Pancreas (tissue), 10 donors: Measurements from ENCODE around the gene CTDSP2. TPM values are rescaled to one million over a fixed set of nuclear protein-coding genes. Genes with fewer than 3 reads are reported as not detected.
"Not testable (repeated sequence)": the region's sequence is repeated elsewhere in the genome, so short reads cannot be mapped to it uniquely, and the experiment has no call there.

ENCODE experiments used
- ATAC-seq, 4 donors: fragments of 200-7000 bp; cut with Tn5 transposase; one replicate each; pipeline versions ENCODE4 v1.8.0 to v1.9.1; 2020; ENCODE audit warnings: mild to moderate bottlenecking in 4 of 4, moderate library complexity in 4 of 4
- DNase-seq, 6 donors: peaks; one replicate each; pipeline ENCODE4 v3.0.0-alpha.2; 2020
- FAIRE-seq: peaks from 2 replicates; lab custom pipeline; 2012; peaks lifted over from hg19 to GRCh38; lab: Jason Lieb, UNC
- H3K27ac ChIP-seq, 4 donors: fragments of 200-600 bp; sonication (generic); 1 replicate in 3 of 4; 2 replicates in 1 of 4; pipeline versions ENCODE4 v1.5.0 to v1.8.0; 2020
- H3K27me3 ChIP-seq, 4 donors: fragments of 200-600 bp; one replicate each; pipeline ENCODE4 v1.8.0; 2021
- H3K36me3 ChIP-seq, 3 donors: fragments of 200-600 bp; sonication (generic) in 1 of 3; one replicate each; pipeline versions ENCODE4 v1.5.0 to v1.8.0; 2020 to 2021
- H3K4me1 ChIP-seq, 3 donors: fragments of 200-600 bp; one replicate each; pipeline ENCODE4 v1.8.0; 2021
- H3K4me3 ChIP-seq, 4 donors: fragments of 200-600 bp; sonication (generic) in 2 of 4; one replicate each; pipeline versions ENCODE4 v1.5.0 to v1.8.0; 2020 to 2021
- H3K9me3 ChIP-seq, 4 donors: fragments of 200-600 bp; one replicate each; pipeline ENCODE4 v1.8.0; 2021
- WGBS, 2 donors: extraction: QIAGEN DNeasy Blood & Tissue Kit; methylation state at CpG; one replicate each; pipeline ENCODE4 v1.1.7; 2013; 5-methylcytosine and 5-hydroxymethylcytosine counted together
- intact Hi-C, 3 donors: fragments of 100-400 bp; cut with DNase I; formaldehyde crosslinking; loops; one replicate each; pipeline versions ENCODE4 v1.11.1 to v1.14.2; 2022
- polyA plus RNA-seq, 2 donors: library from polyadenylated mRNA; stranded (reverse); fragments of 200-250 nt; gene quantifications; one replicate each; pipeline ENCODE4 v1.2.3, GENCODE V29; 2013
- total RNA-seq, 6 donors: library from RNA; stranded (reverse); fragmentation: NEBNext Ultra II Directional in 4 of 6; extraction: Animal tissue kit (Norgen Biotek cat#: 25700) in 4 of 6; gene quantifications; one replicate each; pipeline versions ENCODE4 v1.2.1 to v1.2.4, GENCODE V29; 2021 to 2023
- TF ChIP-seq, protein P1 (sequence below), 4 donors: fragments of 200-600 bp; sonication (generic) in 3 of 4; IDR thresholded peaks; one replicate each; pipeline versions ENCODE4 v1.5.0 to v1.8.0; 2021; ENCODE audit warnings: antibody characterized with exemption in 4 of 4
- donor health status: healthy with polysubstance abuse.
- donor health status: DM: no; HTN: no; CAD: no; lungs with moderate emphysema.
- donor health status: DM: no; HTN: no; CAD: no.
- donor health status: control.
- donor health status: control.
- donor health status: Bipolar disorder and iron deficiency.
- donor health status: DM: yes; HTN: yes; CAD: no.
- donor health status: DM: no; HTN: no; CAD: no.
- donor health status: DM: no; HTN: no; CAD: no.
- donor health status: DM: yes; HTN: yes; CAD: no.

CTDSP2 gene
- total and polyA plus RNA-seq, 8 donors = 38.7 to 165 (median 90.3) TPM

DNA sequence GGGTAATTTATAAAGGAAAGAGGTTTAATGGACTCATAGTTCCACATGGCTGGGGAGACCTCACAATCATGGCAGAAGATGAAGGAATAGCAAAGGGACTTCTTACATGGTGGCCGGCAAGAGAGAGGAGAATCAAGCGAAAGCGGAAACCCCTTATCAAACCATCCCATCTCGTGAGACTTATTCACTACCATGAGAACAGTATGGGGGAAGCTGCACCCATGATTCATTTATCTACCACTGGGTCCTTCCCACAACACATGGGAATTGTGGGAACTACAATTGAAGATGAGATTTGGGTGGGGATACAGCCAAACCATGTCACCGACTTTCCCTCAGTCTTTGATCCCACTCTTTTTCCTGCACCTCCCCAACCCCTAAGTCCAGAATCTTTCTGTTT lies 12.6 kb upstream of the CTDSP2 start:
- H3K27me3 ChIP-seq = no peaks in the 10 kb centered on the region
- H3K36me3 ChIP-seq = no peaks in the 10 kb centered on the region
- DNase-seq (no peak), ATAC-seq (no peak), FAIRE-seq (no peak)
- no peak overlapping the region for H3K27ac ChIP-seq
- intact Hi-C loops = no loop called here
- WGBS, 2 donors = 84 to 87% methylated on average over 5 of the region's 5 CpGs
- H3K9me3 ChIP-seq = no peaks in the 10 kb centered on the region
- no peaks in the 10 kb centered on the region for H3K4me1 ChIP-seq
- TF ChIP-seq, protein P1, sequence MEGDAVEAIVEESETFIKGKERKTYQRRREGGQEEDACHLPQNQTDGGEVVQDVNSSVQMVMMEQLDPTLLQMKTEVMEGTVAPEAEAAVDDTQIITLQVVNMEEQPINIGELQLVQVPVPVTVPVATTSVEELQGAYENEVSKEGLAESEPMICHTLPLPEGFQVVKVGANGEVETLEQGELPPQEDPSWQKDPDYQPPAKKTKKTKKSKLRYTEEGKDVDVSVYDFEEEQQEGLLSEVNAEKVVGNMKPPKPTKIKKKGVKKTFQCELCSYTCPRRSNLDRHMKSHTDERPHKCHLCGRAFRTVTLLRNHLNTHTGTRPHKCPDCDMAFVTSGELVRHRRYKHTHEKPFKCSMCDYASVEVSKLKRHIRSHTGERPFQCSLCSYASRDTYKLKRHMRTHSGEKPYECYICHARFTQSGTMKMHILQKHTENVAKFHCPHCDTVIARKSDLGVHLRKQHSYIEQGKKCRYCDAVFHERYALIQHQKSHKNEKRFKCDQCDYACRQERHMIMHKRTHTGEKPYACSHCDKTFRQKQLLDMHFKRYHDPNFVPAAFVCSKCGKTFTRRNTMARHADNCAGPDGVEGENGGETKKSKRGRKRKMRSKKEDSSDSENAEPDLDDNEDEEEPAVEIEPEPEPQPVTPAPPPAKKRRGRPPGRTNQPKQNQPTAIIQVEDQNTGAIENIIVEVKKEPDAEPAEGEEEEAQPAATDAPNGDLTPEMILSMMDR (IDR thresholded peaks at IDR 0.05) = no peak
- no peak overlapping the region for H3K4me3 ChIP-seq

- H3K27ac ChIP-seq, H3K36me3 ChIP-seq, H3K9me3 ChIP-seq, DNase-seq, intact Hi-C loops, H3K4me3 ChIP-seq, ATAC-seq, H3K4me1 ChIP-seq, FAIRE-seq, H3K27me3 ChIP-seq: not testable (repeated sequence)
- 86 to 90% methylated on average over 6 to 7 of the region's 7 CpGs for WGBS, 2 donors
Observed at GRCh38 chr12:57858123-57858522, 11.6 kb upstream of the CTDSP2 start.

DNA sequence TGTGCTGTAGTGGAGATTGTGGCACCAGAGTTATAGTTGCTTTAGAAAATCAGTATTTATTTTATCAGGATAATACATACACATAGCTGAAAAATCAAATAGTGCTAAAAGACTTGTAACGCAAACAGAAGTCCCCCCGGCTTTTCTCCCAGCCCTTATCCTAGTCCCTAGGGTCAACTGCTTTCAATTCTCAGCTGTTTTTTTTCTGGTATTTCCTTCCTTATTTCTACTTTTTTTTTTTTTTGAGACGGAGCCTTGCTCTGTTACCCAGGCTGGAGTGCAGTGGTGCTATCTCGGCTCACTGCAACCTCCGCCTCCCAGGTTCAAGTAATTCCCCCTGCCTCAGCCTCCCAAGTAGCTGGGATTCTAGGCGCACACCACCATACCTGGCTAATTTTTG lies 8.4 kb upstream of the CTDSP2 start:
- TF ChIP-seq, protein P1 (IDR thresholded peaks at IDR 0.05) = no peak
- DNase-seq (no peak), FAIRE-seq (no peak), ATAC-seq (no peak)
- intact Hi-C loops = no loop called here
- WGBS, 2 donors = 78 to 86% methylated on average over 6 of the region's 6 CpGs
- Histone ChIP-seq H3K27ac (no peak overlapping the region), H3K4me3 (no peak overlapping the region), H3K36me3 (no peaks in the 10 kb centered on the region), H3K4me1 (no peaks in the 10 kb centered on the region), H3K9me3 (no peaks in the 10 kb centered on the region), H3K27me3 (no peaks in the 10 kb centered on the region)

DNA sequence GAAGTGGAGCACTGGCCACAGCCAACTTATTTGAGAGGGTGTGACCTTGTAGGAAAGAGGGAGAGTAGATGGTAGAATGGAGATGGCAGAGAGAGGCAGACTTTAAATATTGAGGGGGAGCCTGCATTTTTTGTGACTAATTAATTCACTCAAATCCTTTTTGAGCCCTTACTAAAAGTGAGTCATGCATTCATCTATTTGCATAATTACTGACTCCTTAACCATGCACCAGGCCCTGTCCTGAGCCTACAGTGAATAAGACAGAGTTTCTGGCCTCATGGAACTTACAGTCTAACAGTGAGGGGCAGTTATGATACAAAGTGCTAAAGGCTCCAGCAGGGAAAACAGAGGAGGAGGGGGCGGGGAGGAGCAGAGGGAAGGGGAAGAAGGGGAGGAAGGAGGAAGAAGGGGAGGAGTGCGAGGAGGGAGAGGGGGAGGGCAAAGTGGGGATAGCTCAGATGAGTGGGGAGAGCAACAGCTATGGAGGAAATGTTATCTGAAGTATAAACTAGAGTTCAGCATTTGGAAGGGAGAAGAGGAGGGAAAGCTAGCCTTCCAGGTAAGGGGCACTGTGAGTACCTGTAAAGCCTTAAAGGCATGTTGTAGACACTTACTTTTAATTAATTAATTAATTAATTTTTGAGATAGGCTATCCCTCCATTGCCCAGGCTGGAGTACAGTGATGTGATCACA lies 7.5 kb upstream of the CTDSP2 start:
- no peaks in the 10 kb centered on the region for H3K9me3 ChIP-seq
- 90 to 91% methylated on average over 2 of the region's 2 CpGs for whole genome bisulfite sequencing, 2 donors
- no peaks in the 10 kb centered on the region for H3K4me1 ChIP-seq
- no peak overlapping the region for H3K4me3 ChIP-seq
- no peaks in the 10 kb centered on the region for H3K27me3 ChIP-seq
- TF ChIP-seq, protein P1 (IDR thresholded peaks at IDR 0.05) = no peak
- H3K36me3 ChIP-seq = no peaks in the 10 kb centered on the region
- ATAC-seq (no peak), DNase-seq (no peak), FAIRE-seq (no peak)
- intact Hi-C loops = no loop called here
- H3K27ac ChIP-seq = no peak overlapping the region

DNA sequence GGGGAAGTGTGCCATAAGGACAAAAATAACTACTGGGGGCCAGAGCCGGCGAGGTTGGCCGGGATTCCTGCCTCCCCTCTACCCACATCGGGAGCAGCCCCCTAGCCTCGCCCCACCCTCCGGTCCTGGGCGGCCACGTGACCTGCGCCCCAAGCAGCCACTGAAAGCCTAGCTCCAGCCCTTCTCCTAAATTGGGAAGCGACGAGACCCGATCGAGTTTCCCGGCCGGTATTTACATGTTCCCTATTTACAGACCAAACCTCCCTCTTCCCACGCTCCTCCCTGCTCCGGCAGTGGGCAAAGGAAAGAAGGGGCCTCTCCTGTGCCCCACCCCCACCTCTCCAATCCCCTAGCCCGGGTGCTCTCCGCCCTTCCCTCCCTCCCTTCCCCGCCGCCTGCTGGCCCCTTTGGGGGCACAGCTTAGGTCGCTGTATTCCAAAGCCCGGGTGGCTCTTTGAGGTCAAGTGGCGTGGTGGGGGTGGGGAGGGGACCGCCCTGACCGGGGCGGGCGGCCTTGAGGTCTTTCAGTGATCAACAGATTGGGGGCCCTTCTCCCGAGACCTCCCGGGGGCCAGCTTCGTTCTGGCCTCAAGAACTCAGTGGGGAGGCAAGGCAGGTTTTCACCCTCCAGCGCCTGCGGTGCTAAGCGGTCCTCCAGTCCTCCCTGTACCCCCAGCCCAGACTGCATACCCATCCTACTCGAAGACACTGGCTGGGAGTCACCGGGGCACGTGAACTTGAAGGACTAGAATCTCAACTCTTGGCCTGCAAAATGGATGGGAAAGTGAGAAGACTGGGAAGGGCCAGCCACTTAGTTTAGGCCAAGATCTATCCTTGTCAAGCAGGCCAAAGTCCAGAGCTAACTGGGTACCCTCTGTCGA lies 6.3 kb upstream of the CTDSP2 start:
- no peak for FAIRE-seq

More for the DNA sequence above, 6.3 kb upstream of the CTDSP2 start:
- no peaks in the 10 kb centered on the region for H3K4me1 ChIP-seq
- H3K27me3 ChIP-seq = no peaks in the 10 kb centered on the region
- H3K36me3 ChIP-seq = no peaks in the 10 kb centered on the region
- intact Hi-C loops = no loop called here
- peak overlapping the region; percentile 2 to 39 (median 30) for H3K4me3 ChIP-seq
- 28 to 30% methylated on average over 35 to 38 of the region's 38 CpGs for WGBS, 2 donors
- TF ChIP-seq, protein P1 (IDR thresholded peaks at IDR 0.05) = no peak
- ATAC-seq = peak; percentile 42 to 73 (median 58)
- no peak overlapping the region for H3K27ac ChIP-seq
- DNase-seq = no peak
- no peaks in the 10 kb centered on the region for H3K9me3 ChIP-seq
